Mesendoderm (in vitro differentiated cells): ENCODE data around the gene SP100.

Experiments used
- DNase-seq: peaks from one replicate; pipeline ENCODE4 v3.0.0; 2013
- H2AK5ac ChIP-seq: 2 replicates; pipeline ENCODE4 v1.6.1; 2013; ENCODE audit warnings: low read length, inconsistent platforms
- H2BK120ac ChIP-seq: 2 replicates; pipeline ENCODE4 v1.6.1; 2013; ENCODE audit warnings: low read depth, mild to moderate bottlenecking, low read length, moderate library complexity, mixed read lengths
- H2BK15ac ChIP-seq: replicated peaks from 2 replicates; pipeline ENCODE4 v1.6.1; 2013; ENCODE audit warnings: low read depth, mild to moderate bottlenecking, moderate library complexity
- H2BK5ac ChIP-seq: 2 replicates; pipeline ENCODE4 v1.6.1; 2013; ENCODE audit warnings: low read length, inconsistent platforms
- H3K18ac ChIP-seq: 2 replicates; pipeline ENCODE4 v1.6.1; 2013; ENCODE audit warnings: mild to moderate bottlenecking, low read length, mixed read lengths
- H3K23ac ChIP-seq: one replicate; pipeline ENCODE4 v1.6.1; 2013; ENCODE audit warnings: low read length
- H3K27ac ChIP-seq: 2 replicates; pipeline ENCODE4 v1.5.1; 2013; ENCODE audit warnings: low read depth, mild to moderate bottlenecking, inconsistent platforms, low read length, moderate library complexity
- H3K27me3 ChIP-seq: 2 replicates; pipeline ENCODE4 v1.6.1; 2013; ENCODE audit warnings: low read length, control low read depth, mild to moderate bottlenecking, inconsistent platforms; ENCODE audit not compliant: insufficient read depth, poor library complexity
- H3K36me3 ChIP-seq: 2 replicates; pipeline ENCODE4 v1.6.1; 2013; ENCODE audit warnings: low read length, inconsistent platforms; ENCODE audit not compliant: control insufficient read depth, insufficient read depth
- H3K4ac ChIP-seq: one replicate; pipeline ENCODE4 v1.6.1; 2013; ENCODE audit warnings: low read depth, mild to moderate bottlenecking, low read length, moderate library complexity
- H3K4me1 ChIP-seq: 2 replicates; pipeline ENCODE4 v1.6.1; 2013; ENCODE audit warnings: low read depth, low read length, inconsistent platforms; ENCODE audit not compliant: control insufficient read depth
- H3K4me2 ChIP-seq: 2 replicates; pipeline ENCODE4 v1.6.1; 2013; ENCODE audit warnings: low read length
- H3K4me3 ChIP-seq: 2 replicates; pipeline ENCODE4 v1.5.1; 2013; ENCODE audit warnings: mild to moderate bottlenecking, low read length
- H3K56ac ChIP-seq: one replicate; pipeline ENCODE4 v1.6.1; 2013; ENCODE audit warnings: low read length
- H3K79me1 ChIP-seq: 2 replicates; pipeline ENCODE4 v1.6.1; 2013; ENCODE audit warnings: low read length, inconsistent platforms
- H3K79me2 ChIP-seq: 2 replicates; pipeline ENCODE4 v1.6.1; 2013; ENCODE audit warnings: mild to moderate bottlenecking, low read length; ENCODE audit not compliant: control insufficient read depth, insufficient read depth
- H3K9ac ChIP-seq: 2 replicates; pipeline ENCODE4 v1.6.1; 2013; ENCODE audit warnings: low read length, inconsistent platforms
- H4K5ac ChIP-seq: one replicate; pipeline ENCODE4 v1.6.1; 2013; ENCODE audit warnings: low read length
- H4K8ac ChIP-seq: one replicate; pipeline ENCODE4 v1.6.1; 2013; ENCODE audit warnings: low read depth, mild to moderate bottlenecking, control low read depth, low read length, moderate library complexity
- WGBS: extraction: QIAGEN DNeasy Blood & Tissue Kit; methylation state at CpG from one replicate; pipeline ENCODE4 v1.1.7; 2013; ENCODE audit warnings: low lambda C conversion rate, missing lambda C conversion rate; ENCODE audit not compliant: insufficient coverage; ENCODE audit errors: extremely low coverage; 5-methylcytosine and 5-hydroxymethylcytosine counted together

Gene SP100

GRCh38 chr2:230564805-230565779 is 149.1 kb downstream of the SP100 start:
- Histone ChIP-seq H3K9ac (no peak overlapping the region), H4K8ac (no peak overlapping the region), H2BK120ac (no peak overlapping the region), H3K4me2 (no peak overlapping the region), H2BK15ac (no peak overlapping the region), H4K5ac (no peak overlapping the region), H3K18ac (no peak overlapping the region), H3K27ac (no peak overlapping the region), H3K36me3 (no peaks in the 10 kb centered on the region), H3K4ac (no peak overlapping the region), H3K56ac (no peak overlapping the region), H3K23ac (no peak overlapping the region), H3K79me2 (no peaks in the 10 kb centered on the region), H3K79me1 (no peaks in the 10 kb centered on the region), H3K4me3 (no peak overlapping the region), H3K27me3 (no peaks in the 10 kb centered on the region), H2AK5ac (no peak overlapping the region), H3K4me1 (no peaks in the 10 kb centered on the region), H2BK5ac (no peak overlapping the region)
- WGBS, result no CpG with 5 or more reads among the region's 11 CpGs
- DNase-seq, result no peak

GRCh38 chr2:230569298-230569697 is 153.3 kb downstream of the SP100 start:
- WGBS, result no CpG with 5 or more reads among the region's 2 CpGs
- Histone ChIP-seq H3K4ac (no peak overlapping the region), H2BK15ac (no peak overlapping the region), H3K27me3 (no peaks in the 10 kb centered on the region), H4K8ac (no peak overlapping the region), H3K4me2 (no peak overlapping the region), H3K4me1 (no peaks in the 10 kb centered on the region), H3K27ac (no peak overlapping the region), H2AK5ac (no peak overlapping the region), H2BK120ac (no peak overlapping the region), H3K56ac (no peak overlapping the region), H4K5ac (no peak overlapping the region), H3K9ac (no peak overlapping the region), H2BK5ac (no peak overlapping the region), H3K18ac (no peak overlapping the region), H3K36me3 (no peaks in the 10 kb centered on the region), H3K79me2 (no peaks in the 10 kb centered on the region), H3K4me3 (no peak overlapping the region), H3K79me1 (no peaks in the 10 kb centered on the region), H3K23ac (no peak overlapping the region)
- DNase-seq, result no peak

DNA sequence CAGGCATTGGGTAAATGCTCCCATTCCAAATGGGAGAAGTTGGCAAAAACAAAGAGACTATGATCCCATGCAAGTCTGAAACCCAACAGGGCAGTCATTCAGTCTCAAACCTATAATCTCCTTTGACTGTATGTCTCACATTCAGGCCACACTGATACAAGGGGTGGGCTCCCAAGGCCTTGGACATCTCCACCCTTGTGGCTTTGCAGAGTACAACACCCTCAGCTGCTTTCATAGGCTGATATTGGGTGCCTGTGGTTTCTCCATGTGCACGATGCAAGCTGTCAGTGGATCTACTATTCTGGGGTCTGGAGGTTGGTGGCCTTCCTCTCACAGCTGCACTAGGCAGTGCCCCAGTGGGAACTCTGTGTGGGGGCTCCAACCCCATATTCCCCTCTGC is 155.0 kb downstream of the SP100 start:
- Histone ChIP-seq H4K5ac (no peak overlapping the region), H2BK15ac (no peak overlapping the region), H3K4me3 (no peak overlapping the region), H3K27ac (no peak overlapping the region), H3K36me3 (no peaks in the 10 kb centered on the region), H3K23ac (no peak overlapping the region), H3K4me2 (no peak overlapping the region), H2BK5ac (no peak overlapping the region), H3K79me1 (no peaks in the 10 kb centered on the region), H3K9ac (no peak overlapping the region), H4K8ac (no peak overlapping the region), H3K56ac (no peak overlapping the region), H2AK5ac (no peak overlapping the region), H3K4ac (no peak overlapping the region), H3K4me1 (no peaks in the 10 kb centered on the region), H2BK120ac (no peak overlapping the region), H3K27me3 (no peaks in the 10 kb centered on the region), H3K79me2 (no peaks in the 10 kb centered on the region), H3K18ac (no peak overlapping the region)
- WGBS, result no CpG with 5 or more reads among the region's 1 CpG
- DNase-seq, result no peak

DNA sequence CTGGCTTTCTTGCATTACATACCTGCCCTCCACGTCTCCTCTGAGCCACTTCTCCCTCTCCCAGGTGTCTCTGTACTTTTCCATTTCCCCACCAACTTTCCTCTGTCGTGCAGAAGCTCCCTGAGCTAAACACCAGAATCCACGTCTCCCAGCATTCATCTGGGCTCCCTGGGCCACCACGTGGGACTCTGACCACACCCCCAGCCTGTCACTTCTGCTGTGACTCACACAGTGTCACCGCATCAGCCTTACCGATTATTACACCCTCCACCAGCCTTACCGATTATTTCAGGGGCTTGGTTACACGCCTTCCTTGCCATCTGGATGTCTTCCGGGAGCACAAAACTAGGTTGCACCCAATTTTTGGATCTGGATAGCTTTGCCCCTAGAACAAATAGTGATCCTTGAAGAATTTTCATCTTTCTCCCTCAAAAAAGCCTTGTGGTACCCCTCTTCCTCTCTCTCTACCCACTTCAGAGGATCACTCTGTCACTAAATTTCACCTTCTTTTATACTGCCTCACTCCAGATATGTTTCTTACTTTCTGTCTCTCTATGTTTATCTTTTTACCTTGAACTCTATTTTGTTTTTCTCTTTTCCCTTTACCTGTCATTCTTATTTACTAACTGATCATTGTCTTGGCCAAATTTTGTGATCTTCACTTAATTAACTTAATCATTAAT is 159.8 kb downstream of the SP100 start:
- H3K27me3 ChIP-seq, result no peaks in the 10 kb centered on the region
- H3K4me2 ChIP-seq, result no peak overlapping the region
- no peaks in the 10 kb centered on the region for H3K79me1 ChIP-seq
- no peak for DNase-seq
- H3K4me3 ChIP-seq, result no peak overlapping the region
- H3K56ac ChIP-seq, result no peak overlapping the region
- no peak overlapping the region for H3K23ac ChIP-seq
- H3K36me3 ChIP-seq, result no peaks in the 10 kb centered on the region
- no peak overlapping the region for H3K9ac ChIP-seq
- no peak overlapping the region for H2AK5ac ChIP-seq
- no peak overlapping the region for H3K27ac ChIP-seq
- H4K8ac ChIP-seq, result no peak overlapping the region
- no peak overlapping the region for H2BK5ac ChIP-seq
- no CpG with 5 or more reads among the region's 9 CpGs for WGBS
- H3K18ac ChIP-seq, result no peak overlapping the region
- H3K4ac ChIP-seq, result no peak overlapping the region
- H2BK15ac ChIP-seq, result no peak overlapping the region
- H3K4me1 ChIP-seq, result no peaks in the 10 kb centered on the region
- H4K5ac ChIP-seq, result no peak overlapping the region
- H3K79me2 ChIP-seq, result no peaks in the 10 kb centered on the region
- H2BK120ac ChIP-seq, result no peak overlapping the region

- Histone ChIP-seq H3K9ac (no peak overlapping the region), H3K4me2 (no peak overlapping the region), H3K18ac (no peak overlapping the region), H3K36me3 (no peaks in the 10 kb centered on the region), H3K79me2 (no peaks in the 10 kb centered on the region), H3K79me1 (no peaks in the 10 kb centered on the region), H2BK120ac (no peak overlapping the region), H3K56ac (no peak overlapping the region), H2BK5ac (no peak overlapping the region), H2BK15ac (no peak overlapping the region), H3K27me3 (no peaks in the 10 kb centered on the region), H2AK5ac (no peak overlapping the region), H3K4me1 (no peaks in the 10 kb centered on the region), H3K27ac (no peak overlapping the region), H3K23ac (no peak overlapping the region), H4K8ac (no peak overlapping the region), H3K4ac (no peak overlapping the region), H3K4me3 (no peak overlapping the region), H4K5ac (no peak overlapping the region)
- DNase-seq, result no peak
- WGBS, result no CpG with 5 or more reads among the region's 6 CpGs
Observed at GRCh38 chr2:230577114-230577513, 161.1 kb downstream of the SP100 start.
